ENCODE measurements around the gene PPIG. TPM values are rescaled to one million over a fixed set of nuclear protein-coding genes. Genes with fewer than 3 reads are reported as not detected.

PPIG gene
- total RNA-seq, 2 donors from 2014 or later, result 46.1 to 55.2 TPM

DNA sequence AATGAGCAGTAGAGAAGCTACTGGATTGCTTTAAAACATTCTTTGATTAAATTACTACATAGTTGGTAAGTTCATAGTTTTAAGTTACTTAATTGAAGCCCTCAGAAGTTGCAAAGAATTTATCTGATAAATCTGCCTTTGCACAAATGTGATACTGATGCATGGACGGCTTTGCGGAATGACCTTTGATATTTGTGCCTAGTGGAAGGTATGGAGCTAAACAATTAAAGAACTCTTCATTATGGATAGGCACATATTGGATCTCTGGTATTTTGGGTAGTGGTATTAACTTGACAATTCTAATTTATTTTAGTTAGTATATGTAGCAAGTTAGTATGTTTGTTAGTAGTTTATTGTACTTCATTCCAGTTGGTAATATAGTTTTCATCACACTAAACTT, 56.0 kb downstream of the PPIG start:
- TF ChIP-seq, protein P1, sequence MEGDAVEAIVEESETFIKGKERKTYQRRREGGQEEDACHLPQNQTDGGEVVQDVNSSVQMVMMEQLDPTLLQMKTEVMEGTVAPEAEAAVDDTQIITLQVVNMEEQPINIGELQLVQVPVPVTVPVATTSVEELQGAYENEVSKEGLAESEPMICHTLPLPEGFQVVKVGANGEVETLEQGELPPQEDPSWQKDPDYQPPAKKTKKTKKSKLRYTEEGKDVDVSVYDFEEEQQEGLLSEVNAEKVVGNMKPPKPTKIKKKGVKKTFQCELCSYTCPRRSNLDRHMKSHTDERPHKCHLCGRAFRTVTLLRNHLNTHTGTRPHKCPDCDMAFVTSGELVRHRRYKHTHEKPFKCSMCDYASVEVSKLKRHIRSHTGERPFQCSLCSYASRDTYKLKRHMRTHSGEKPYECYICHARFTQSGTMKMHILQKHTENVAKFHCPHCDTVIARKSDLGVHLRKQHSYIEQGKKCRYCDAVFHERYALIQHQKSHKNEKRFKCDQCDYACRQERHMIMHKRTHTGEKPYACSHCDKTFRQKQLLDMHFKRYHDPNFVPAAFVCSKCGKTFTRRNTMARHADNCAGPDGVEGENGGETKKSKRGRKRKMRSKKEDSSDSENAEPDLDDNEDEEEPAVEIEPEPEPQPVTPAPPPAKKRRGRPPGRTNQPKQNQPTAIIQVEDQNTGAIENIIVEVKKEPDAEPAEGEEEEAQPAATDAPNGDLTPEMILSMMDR (IDR thresholded peaks at IDR 0.05), result no peak

DNA sequence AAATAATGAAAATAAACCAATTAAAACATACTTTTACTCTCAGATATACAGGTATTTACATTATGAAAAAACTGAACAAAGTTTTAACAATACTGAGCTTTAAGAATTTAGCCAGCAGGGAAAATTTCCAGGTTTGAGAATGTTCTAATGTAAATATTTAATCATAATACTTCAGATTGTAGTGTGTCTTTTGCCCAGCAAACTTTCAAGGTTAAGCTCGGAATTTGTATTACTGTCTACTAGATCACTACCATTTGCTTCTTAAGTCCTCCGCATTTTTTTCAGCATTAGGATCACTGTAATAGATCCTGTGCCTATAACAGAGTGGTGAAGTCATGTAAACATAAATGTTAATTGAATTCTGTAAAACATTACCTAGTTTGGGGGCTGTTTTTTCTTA, 57.3 kb downstream of the PPIG start:
- Histone ChIP-seq H3K27ac (no peak overlapping the region), H3K36me3 (no peaks in the 10 kb centered on the region), H3K4me1 (no peaks in the 10 kb centered on the region), H3K9me3 (no peaks in the 10 kb centered on the region), H3K4me3 (no peak overlapping the region), H3K27me3 (no peaks in the 10 kb centered on the region), H3K9ac (ENCODE audit: low read depth in 2 of 2, low read length in 2 of 2) (no peak overlapping the region)
- DNase-seq, result no peak
- intact Hi-C loops (cut with DNase I), result no loop called here
- TF ChIP-seq, protein P1 (IDR thresholded peaks at IDR 0.05), result no peak

More for the DNA sequence above, 56.0 kb downstream of the PPIG start:
- no peak for DNase-seq
- Histone ChIP-seq H3K9ac (ENCODE audit: low read depth in 2 of 2, low read length in 2 of 2) (no peak overlapping the region), H3K27me3 (no peaks in the 10 kb centered on the region), H3K27ac (no peak overlapping the region), H3K4me3 (no peak overlapping the region), H3K9me3 (no peaks in the 10 kb centered on the region), H3K36me3 (no peaks in the 10 kb centered on the region), H3K4me1 (no peaks in the 10 kb centered on the region)
- intact Hi-C loops (cut with DNase I), result no loop called here

DNA sequence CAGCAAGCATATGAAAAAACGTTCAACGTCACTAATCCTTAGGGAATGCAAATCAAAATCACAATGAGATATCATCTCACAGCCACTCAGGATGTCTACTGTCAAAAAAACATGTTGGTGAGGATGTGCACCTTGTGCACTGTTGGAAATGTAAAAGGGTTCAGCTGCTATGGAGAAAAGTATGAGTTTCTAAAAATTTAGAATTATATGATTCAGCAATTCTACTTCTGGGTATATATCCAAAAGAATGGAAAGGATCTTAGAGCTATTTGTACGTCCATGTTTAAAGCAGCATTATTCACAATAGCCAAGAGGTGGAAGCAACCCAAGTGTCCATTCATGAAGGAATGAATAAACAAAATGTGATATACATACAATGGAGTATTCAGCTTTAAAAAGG, 60.0 kb downstream of the PPIG start:
- intact Hi-C loops (cut with DNase I), result no loop called here
- Histone ChIP-seq H3K36me3 (no peaks in the 10 kb centered on the region), H3K4me1 (no peaks in the 10 kb centered on the region), H3K27ac (no peak overlapping the region), H3K9ac (ENCODE audit: low read depth in 2 of 2, low read length in 2 of 2) (no peak overlapping the region), H3K9me3 (no peaks in the 10 kb centered on the region), H3K4me3 (no peak overlapping the region), H3K27me3 (no peaks in the 10 kb centered on the region)
- TF ChIP-seq, protein P1 (IDR thresholded peaks at IDR 0.05), result no peak
- DNase-seq, result no peak

DNA sequence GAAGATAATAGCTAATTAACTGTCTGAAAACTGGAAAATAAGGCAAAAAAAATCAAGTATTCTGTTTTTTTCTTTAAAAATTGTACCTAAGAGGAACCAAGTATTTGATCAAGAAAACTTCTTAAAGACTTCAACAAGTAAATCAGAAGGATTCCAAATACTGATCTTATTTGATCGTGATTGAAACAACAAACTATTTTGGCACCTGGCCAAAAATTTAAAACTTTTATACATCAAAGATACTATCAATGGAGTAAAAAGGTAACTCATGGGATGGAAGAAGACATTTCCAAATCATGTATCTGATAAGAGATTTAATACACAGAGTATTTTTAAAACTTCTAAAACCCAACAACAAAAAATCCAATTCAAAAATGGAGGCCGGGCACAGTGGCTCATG, 63.3 kb downstream of the PPIG start:
- no peak overlapping the region for H3K4me3 ChIP-seq
- no peak overlapping the region for H3K9ac ChIP-seq (ENCODE audit: low read depth in 2 of 2, low read length in 2 of 2)
- no peak overlapping the region for H3K27ac ChIP-seq
- no peaks in the 10 kb centered on the region for H3K36me3 ChIP-seq
- TF ChIP-seq, protein P1 (IDR thresholded peaks at IDR 0.05), result no peak
- no peaks in the 10 kb centered on the region for H3K27me3 ChIP-seq
- no peaks in the 10 kb centered on the region for H3K4me1 ChIP-seq
- H3K9me3 ChIP-seq, result no peaks in the 10 kb centered on the region
- no peak for DNase-seq
- intact Hi-C loops (cut with DNase I), result no loop called here

DNA sequence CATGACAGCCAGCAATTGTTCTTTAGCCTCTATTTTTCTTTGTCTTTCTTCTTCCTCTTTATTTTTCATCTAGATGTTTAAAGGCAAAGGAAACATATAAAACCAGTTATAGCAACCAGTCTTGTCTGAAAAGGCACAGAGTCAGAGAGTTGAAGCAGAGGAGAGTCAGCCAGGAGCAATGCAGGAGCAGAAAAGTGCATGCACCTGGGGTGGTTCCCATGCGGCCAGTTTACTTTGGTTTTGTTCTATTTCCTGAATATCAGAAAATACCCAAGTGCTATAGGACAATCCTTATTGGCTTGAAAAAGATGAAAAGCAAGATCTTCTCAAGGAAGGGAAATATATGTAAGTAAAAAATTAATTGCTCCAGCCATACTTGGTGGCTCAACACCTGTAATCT, 65.1 kb downstream of the PPIG start:
- H3K27me3 ChIP-seq, result no peaks in the 10 kb centered on the region
- no peak overlapping the region for H3K9ac ChIP-seq (ENCODE audit: low read depth in 2 of 2, low read length in 2 of 2)
- no peaks in the 10 kb centered on the region for H3K36me3 ChIP-seq
- no peaks in the 10 kb centered on the region for H3K9me3 ChIP-seq
- DNase-seq, result no peak
- TF ChIP-seq, protein P1 (IDR thresholded peaks at IDR 0.05), result no peak
- H3K27ac ChIP-seq, result no peak overlapping the region
- H3K4me3 ChIP-seq, result no peak overlapping the region
- no peaks in the 10 kb centered on the region for H3K4me1 ChIP-seq
- intact Hi-C loops (cut with DNase I), result no loop called here

DNA sequence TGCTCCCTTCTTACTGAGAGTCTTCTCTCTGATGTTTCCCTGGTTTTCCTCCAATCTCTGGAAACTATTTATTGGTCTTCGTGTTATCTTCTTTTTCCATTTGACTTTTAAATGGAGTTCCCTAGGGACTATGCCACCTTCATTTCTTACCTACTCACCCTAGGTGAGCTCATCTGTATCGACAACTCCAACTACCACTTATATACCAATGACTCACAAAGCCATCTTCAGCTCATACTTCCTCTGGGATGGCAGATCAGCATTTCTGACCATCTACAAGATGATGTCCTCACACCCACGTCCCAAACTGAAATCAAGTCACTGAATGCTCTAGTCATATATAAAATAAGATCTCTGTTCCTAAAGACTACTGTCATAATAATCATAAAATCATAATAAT, 69.5 kb downstream of the PPIG start:
- no peak for DNase-seq
- Histone ChIP-seq H3K9me3 (no peaks in the 10 kb centered on the region), H3K4me3 (no peak overlapping the region), H3K27ac (no peak overlapping the region), H3K4me1 (no peaks in the 10 kb centered on the region), H3K27me3 (no peaks in the 10 kb centered on the region), H3K9ac (ENCODE audit: low read depth in 2 of 2, low read length in 2 of 2) (no peak overlapping the region), H3K36me3 (no peaks in the 10 kb centered on the region)
- intact Hi-C loops (cut with DNase I), result no loop called here
- TF ChIP-seq, protein P1 (IDR thresholded peaks at IDR 0.05), result no peak
